NCI-H2029 treated with DMSO at 0.1 percent for 48 hours (cell line): ENCODE results near the gene ACSBG1.

ENCODE experiments used
- DNase-seq: peaks from one replicate; lab custom pipeline; 2025; lab: John Stamatoyannopoulos, UW

ACSBG1 gene

GRCh38 chr15:78234515-78235040, at the start of gene ACSBG1:
ACSBG1 (minus strand) TSS chr15:78234565; CDS start chr15:78234501, 64 bp downstream.
- no peak for DNase-seq

GRCh38 chr15:78282324-78282723, 48.0 kb upstream of the ACSBG1 start:
- DNase-seq = no peak

- no peak for DNase-seq
These were observed 46.1 kb upstream of the ACSBG1 start for GRCh38 chr15:78280319-78281072.

- no peak for DNase-seq
These were observed 41.9 kb upstream of the ACSBG1 start for GRCh38 chr15:78276064-78276943.

- DNase-seq = no peak
These were observed 40.6 kb upstream of the ACSBG1 start for GRCh38 chr15:78274994-78275393.

GRCh38 chr15:78272776-78273175, 38.4 kb upstream of the ACSBG1 start:
- DNase-seq = no peak

- no peak for DNase-seq
These were observed 38.0 kb upstream of the ACSBG1 start for GRCh38 chr15:78272316-78272715.

- no peak for DNase-seq
These were observed 32.4 kb upstream of the ACSBG1 start for GRCh38 chr15:78266806-78267205.

GRCh38 chr15:78266229-78266628, 31.9 kb upstream of the ACSBG1 start:
- no peak for DNase-seq

GRCh38 chr15:78265752-78266224, 31.4 kb upstream of the ACSBG1 start:
- DNase-seq = no peak

GRCh38 chr15:78265137-78265460, 30.7 kb upstream of the ACSBG1 start:
- DNase-seq = no peak

GRCh38 chr15:78264304-78265136, 30.2 kb upstream of the ACSBG1 start, which contains the start of gene DNAJA4:
DNAJA4 (plus strand) TSS chr15:78264562; CDS start chr15:78264764, 202 bp downstream.
- no peak for DNase-seq

GRCh38 chr15:78263907-78264303, 29.5 kb upstream of the ACSBG1 start:
- no peak for DNase-seq

GRCh38 chr15:78263351-78263781, 29.0 kb upstream of the ACSBG1 start:
- no peak for DNase-seq

GRCh38 chr15:78261062-78261461, 26.7 kb upstream of the ACSBG1 start:
- DNase-seq = no peak

- no peak for DNase-seq
These were observed 26.1 kb upstream of the ACSBG1 start for GRCh38 chr15:78260489-78260888.

- DNase-seq = no peak
These were observed 24.9 kb upstream of the ACSBG1 start for GRCh38 chr15:78259232-78259631.

- no peak for DNase-seq
These were observed 23.3 kb upstream of the ACSBG1 start for GRCh38 chr15:78257681-78258080.

- no peak for DNase-seq
These were observed 21.7 kb upstream of the ACSBG1 start for GRCh38 chr15:78256044-78256437.

- DNase-seq = no peak
These were observed 21.2 kb upstream of the ACSBG1 start for GRCh38 chr15:78255421-78256043.

GRCh38 chr15:78251136-78251535, 16.8 kb upstream of the ACSBG1 start:
- DNase-seq = no peak
